ENCODE data around the gene IL36G. TPM values are rescaled to one million over a fixed set of nuclear protein-coding genes. Genes with fewer than 3 reads are reported as not detected.

Gene IL36G
- total RNA-seq, 4 donors from 2014 or later, result not detected

DNA sequence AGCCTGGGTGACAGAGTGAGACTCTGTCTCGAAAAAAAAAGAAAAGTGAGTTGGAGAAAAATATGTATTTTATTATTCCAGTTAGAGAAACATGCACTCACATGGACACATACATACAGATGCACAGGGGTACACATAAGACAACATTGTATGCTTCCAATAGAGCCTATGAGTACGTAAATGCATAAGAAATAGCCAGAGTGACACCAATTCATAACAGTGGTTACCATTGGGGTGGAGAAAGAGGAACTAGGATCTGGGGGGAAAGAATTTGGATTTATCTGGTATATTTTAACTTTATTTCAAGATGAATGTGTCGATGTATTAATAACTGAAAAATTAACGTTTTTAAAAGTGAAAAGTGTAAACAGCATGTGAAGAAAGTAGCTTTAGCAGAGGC lies 43.5 kb downstream of the IL36G start:
- H3K27ac ChIP-seq, result no peak overlapping the region

GRCh38 chr2:113024764-113025163 lies 47.0 kb downstream of the IL36G start:
- no peak for TF ChIP-seq CTCF (IDR thresholded peaks at IDR 0.05)
- TF ChIP-seq POLR2A (IDR thresholded peaks at IDR 0.05), result no peak
- Histone ChIP-seq H3K4me1 (no peaks in the 10 kb centered on the region), H3K36me3 (no peaks in the 10 kb centered on the region), H3K9me3 (no peaks in the 10 kb centered on the region), H3K27ac (no peak overlapping the region), H3K4me3 (replicated peaks in 1 of 3) (no peak overlapping the region), H3K27me3 (no peaks in the 10 kb centered on the region)
- intact Hi-C loops (cut with DNase I), result no loop called here
- WGBS, 2 donors, result 82 to 94% methylated on average over 2 of the region's 2 CpGs
- DNase-seq, result no peak

More for the DNA sequence above, 43.5 kb downstream of the IL36G start:
- no peak for DNase-seq
- Histone ChIP-seq H3K27me3 (no peaks in the 10 kb centered on the region), H3K4me1 (no peaks in the 10 kb centered on the region), H3K4me3 (replicated peaks in 1 of 3) (no peak overlapping the region), H3K36me3 (no peaks in the 10 kb centered on the region), H3K9me3 (no peaks in the 10 kb centered on the region)
- 68 to 81% methylated on average over 4 of the region's 4 CpGs for WGBS, 2 donors
- intact Hi-C loops (cut with DNase I), result no loop called here
- TF ChIP-seq CTCF (IDR thresholded peaks at IDR 0.05) (no peak), POLR2A (IDR thresholded peaks at IDR 0.05) (no peak)

GRCh38 chr2:113025737-113026136 lies 47.9 kb downstream of the IL36G start:
- no peak for DNase-seq
- TF ChIP-seq CTCF (IDR thresholded peaks at IDR 0.05), result no peak
- no peak for TF ChIP-seq POLR2A (IDR thresholded peaks at IDR 0.05)
- intact Hi-C loops (cut with DNase I), result no loop called here
- Histone ChIP-seq H3K4me3 (replicated peaks in 1 of 3) (no peak overlapping the region), H3K9me3 (no peaks in the 10 kb centered on the region), H3K4me1 (no peaks in the 10 kb centered on the region), H3K27ac (no peak overlapping the region), H3K27me3 (no peaks in the 10 kb centered on the region), H3K36me3 (no peaks in the 10 kb centered on the region)
- 62 to 67% methylated on average over 2 of the region's 2 CpGs for WGBS, 2 donors

DNA sequence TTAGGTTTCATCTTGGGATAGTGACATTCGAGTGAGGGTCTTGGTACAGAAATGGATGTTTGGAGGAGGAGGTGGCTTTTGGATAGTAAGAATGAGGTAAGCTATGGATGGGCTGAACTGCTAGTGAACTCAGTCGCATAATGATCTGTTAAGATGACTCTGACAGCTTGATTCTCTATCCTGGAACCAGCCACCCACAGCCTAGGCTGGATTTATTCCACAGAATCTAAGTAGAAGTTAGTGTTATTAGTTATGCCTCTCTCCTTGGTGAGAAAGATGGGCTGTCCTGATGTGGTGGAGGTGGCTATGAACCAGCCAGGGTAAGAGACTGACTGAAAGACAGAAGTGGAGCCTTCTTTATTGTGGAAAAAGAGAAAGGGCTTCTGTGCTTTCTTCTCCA lies 49.9 kb downstream of the IL36G start:
- H3K4me1 ChIP-seq, result no peaks in the 10 kb centered on the region
- DNase-seq, result no peak
- no peaks in the 10 kb centered on the region for H3K9me3 ChIP-seq
- TF ChIP-seq POLR2A (IDR thresholded peaks at IDR 0.05), result no peak
- TF ChIP-seq CTCF (IDR thresholded peaks at IDR 0.05), result no peak
- no peaks in the 10 kb centered on the region for H3K36me3 ChIP-seq
- 88 to 89% methylated on average over 2 of the region's 2 CpGs for WGBS, 2 donors
- H3K27me3 ChIP-seq, result no peaks in the 10 kb centered on the region
- intact Hi-C loops (cut with DNase I), result no loop called here
- H3K27ac ChIP-seq, result no peak overlapping the region
- H3K4me3 ChIP-seq (replicated peaks in 1 of 3), result no peak overlapping the region

DNA sequence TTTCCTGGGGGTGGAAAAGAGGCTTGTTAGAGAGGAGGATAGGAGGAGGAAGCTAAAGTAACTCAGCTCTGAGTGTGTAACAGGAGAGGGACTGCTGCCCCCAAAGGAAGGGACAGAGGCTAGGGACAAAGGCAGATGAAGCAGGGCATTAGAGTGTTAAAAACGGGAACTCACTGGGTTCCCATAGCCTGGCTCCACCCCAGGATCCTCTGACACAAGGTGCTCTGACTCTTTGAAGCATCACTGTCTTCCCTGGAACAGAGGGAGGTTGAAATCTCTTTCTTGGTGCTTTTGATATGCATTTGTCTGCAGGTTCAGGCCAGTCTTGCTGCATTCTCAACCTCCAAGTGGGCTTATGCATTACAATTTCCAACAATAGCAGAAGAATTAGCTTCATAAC lies 50.3 kb downstream of the IL36G start:
- Histone ChIP-seq H3K4me1 (no peaks in the 10 kb centered on the region), H3K27ac (no peak overlapping the region), H3K9me3 (no peaks in the 10 kb centered on the region), H3K36me3 (no peaks in the 10 kb centered on the region), H3K4me3 (replicated peaks in 1 of 3) (no peak overlapping the region), H3K27me3 (no peaks in the 10 kb centered on the region)
- 4 to 5% methylated on average over 1 of the region's 1 CpG for WGBS, 2 donors
- TF ChIP-seq CTCF (IDR thresholded peaks at IDR 0.05), result no peak
- TF ChIP-seq POLR2A (IDR thresholded peaks at IDR 0.05), result no peak
- intact Hi-C loops (cut with DNase I), result no loop called here
- no peak for DNase-seq
